GM12878 (cell line): ENCODE measurements around the gene SMARCD3. TPM values are rescaled to one million over a fixed set of nuclear protein-coding genes. Genes with fewer than 3 reads are reported as not detected.

Experiments
- ATAC-seq: fragments of 200-7000 bp; cut with Tn5 transposase; 3 replicates; pipeline ENCODE4 v1.9.1; 2020; ENCODE audit warnings: mild to moderate bottlenecking, moderate library complexity
- BruUV-seq: library from RNA; stranded (reverse); fragments of 400-500 nt; replicated peaks from 2 replicates; lab custom pipeline; 2021; lab: Mats Ljungman, UMichigan
- CTCF ChIA-PET: fragments of 300-600 bp; sonication (Branson Sonifier 250); formaldehyde crosslinking; extraction: SDS; loops from one replicate; lab custom pipeline; 2021; ENCODE audit warnings: inconsistent platforms; lab: Yijun Ruan, JAX
- POLR2A ChIA-PET: fragments of 350-600 bp; formaldehyde crosslinking; extraction: SDS; loops from one replicate; lab custom pipeline; 2021; ENCODE audit warnings: inconsistent platforms; lab: Charles Lee
- RAD21 ChIA-PET: fragments of 300-600 bp; sonication (Branson Sonifier 250); formaldehyde crosslinking; loops from one replicate; lab custom pipeline; 2023; ENCODE audit warnings: antibody characterized with exemption; ENCODE audit not compliant: unreplicated experiment; lab: Charles Lee
- SMC1A ChIA-PET: fragments of 300-600 bp; sonication (Branson Sonifier 250); formaldehyde crosslinking; loops from one replicate; lab custom pipeline; 2023; ENCODE audit not compliant: unreplicated experiment, uncharacterized antibody; lab: Charles Lee
- DNase-seq: peaks from one replicate; pipeline ENCODE4 v3.0.0-alpha.2; 2011; ENCODE audit warnings: low read depth, low spot score
- FAIRE-seq: peaks from 3 replicates; lab custom pipeline; 2011; peaks lifted over from hg19 to GRCh38; lab: Jason Lieb, UNC
- H2AFZ ChIP-seq: 2 replicates; pipeline ENCODE4 v1.6.0; 2011; ENCODE audit warnings: low read depth, low read length, control low read depth; ENCODE audit not compliant: control insufficient read depth
- H3K27ac ChIP-seq: 2 replicates; pipeline ENCODE4 v1.5.1; 2011; ENCODE audit warnings: control low read depth; ENCODE audit not compliant: control insufficient read depth, insufficient read depth
- H3K27me3 ChIP-seq, 2 experiments: replicated peaks in 1 of 2; 2 replicates each; pipeline versions ENCODE4 v1.6.0 to v1.6.1; 2011; ENCODE audit warnings: low read length in 1 of 2; ENCODE audit not compliant: control insufficient read depth in 2 of 2, insufficient read depth in 2 of 2
- H3K36me3 ChIP-seq, 2 experiments: 2 replicates each; pipeline ENCODE4 v1.5.1; 2011; ENCODE audit warnings: low read length in 1 of 2; ENCODE audit not compliant: control insufficient read depth in 2 of 2, insufficient read depth in 2 of 2
- H3K4me1 ChIP-seq: 2 replicates; pipeline ENCODE4 v1.6.1; 2011; ENCODE audit warnings: mild to moderate bottlenecking, low read length, moderate library complexity, mixed read lengths; ENCODE audit not compliant: control insufficient read depth, insufficient read depth
- H3K4me2 ChIP-seq: 2 replicates; pipeline ENCODE4 v1.6.0; 2011; ENCODE audit warnings: control low read depth; ENCODE audit not compliant: control insufficient read depth, insufficient read depth
- H3K4me3 ChIP-seq: fragments of 200-600 bp; sonication (generic); 2 replicates; pipeline ENCODE4 v1.5.1; 2016
- H3K79me2 ChIP-seq: 2 replicates; pipeline ENCODE4 v1.6.0; 2011; ENCODE audit warnings: low read length; ENCODE audit not compliant: control insufficient read depth, insufficient read depth
- H3K9ac ChIP-seq: 2 replicates; pipeline ENCODE4 v1.8.0; 2011; ENCODE audit warnings: low read length, control low read depth, mixed read lengths; ENCODE audit not compliant: control insufficient read depth, insufficient read depth
- H3K9me3 ChIP-seq: replicated peaks from 3 replicates; pipeline ENCODE4 v1.5.1; 2011; ENCODE audit warnings: mild to moderate bottlenecking, low read length; ENCODE audit not compliant: control insufficient read depth, insufficient read depth
- H4K20me1 ChIP-seq: 2 replicates; pipeline ENCODE4 v1.6.0; 2011; ENCODE audit not compliant: control insufficient read depth, insufficient read depth
- BMI1 ChIP-seq: fragments of 450-650 bp; IDR thresholded peaks from 2 replicates; pipeline ENCODE4 v1.6.1; 2016; ENCODE audit warnings: mild to moderate bottlenecking, moderate library complexity, borderline replicate concordance
- CBX3 ChIP-seq: fragments of 200-600 bp; sonication (generic); IDR thresholded peaks from 2 replicates; pipeline ENCODE4 v1.6.1; 2016; ENCODE audit warnings: low read depth, borderline replicate concordance
- HDGF ChIP-seq: fragments of 450-650 bp; IDR thresholded peaks from 2 replicates; pipeline ENCODE4 v1.6.1; 2016; ENCODE audit warnings: antibody characterized with exemption
- MYC ChIP-seq: IDR thresholded peaks from 2 replicates; pipeline ENCODE4 v1.6.1; 2011; ENCODE audit warnings: mild to moderate bottlenecking, low read length, moderate library complexity, inconsistent platforms; ENCODE audit not compliant: insufficient read depth, insufficient replicate concordance, insufficient read length, severe bottlenecking
- NFYB ChIP-seq: IDR thresholded peaks from 2 replicates; pipeline ENCODE4 v1.6.1; 2011; ENCODE audit warnings: low read depth, mild to moderate bottlenecking, low read length, improper control_type of control experiment, moderate library complexity; ENCODE audit not compliant: insufficient read depth
- POLR2AphosphoS5 ChIP-seq: IDR thresholded peaks from 2 replicates; pipeline ENCODE4 v1.6.1; 2011; ENCODE audit warnings: mild to moderate bottlenecking, low read length, inconsistent platforms
- POU2F2 ChIP-seq: IDR thresholded peaks from 3 replicates; pipeline ENCODE4 v1.6.1; 2011; ENCODE audit warnings: low read depth, mild to moderate bottlenecking, low read length, borderline replicate concordance
- SIN3A ChIP-seq: IDR thresholded peaks from 2 replicates; pipeline ENCODE4 v1.6.1; 2012; ENCODE audit warnings: low read depth, low read length, improper control_type of control experiment
- SMAD1 ChIP-seq: fragments of 450-650 bp; IDR thresholded peaks from 2 replicates; pipeline ENCODE4 v1.6.1; 2018; ENCODE audit warnings: mild to moderate bottlenecking, low read depth; ENCODE audit not compliant: partially characterized antibody
- SUZ12 ChIP-seq: fragments of 200-600 bp; sonication (generic); IDR thresholded peaks from one replicate; pipeline ENCODE4 v1.6.1; 2018; ENCODE audit warnings: antibody characterized with exemption, mild to moderate bottlenecking; ENCODE audit not compliant: unreplicated experiment
- TAF1 ChIP-seq: IDR thresholded peaks from 2 replicates; pipeline ENCODE4 v1.6.1; 2011; ENCODE audit warnings: mild to moderate bottlenecking, low read depth, low read length, borderline replicate concordance
- TCF7 ChIP-seq: IDR thresholded peaks from 2 replicates; pipeline ENCODE4 v1.6.1; 2014; ENCODE audit warnings: antibody characterized with exemption, borderline replicate concordance
- WGBS: methylation state at CpG from one replicate; pipeline ENCODE4 v1.1.6; 2016; ENCODE audit warnings: low lambda C conversion rate; ENCODE audit not compliant: insufficient replicate concordance, insufficient coverage; ENCODE audit errors: missing lambda C conversion rate; 5-methylcytosine and 5-hydroxymethylcytosine counted together
- in situ Hi-C: fragments of 300-500 bp; cut with MboI; formaldehyde crosslinking; loops from 9 replicates; pipeline ENCODE4 v1.14.3; 2018; ENCODE audit warnings: mixed read lengths
- intact Hi-C: fragments of 100-400 bp; cut with micrococcal nuclease; formaldehyde crosslinking; loops from one replicate; pipeline ENCODE4 v1.14.2; 2022; ENCODE audit not compliant: unreplicated experiment
- polyA plus RNA-seq, 11 experiments: library from polyadenylated mRNA; depleted of rRNA in 4 of 11; unstranded in 6 of 11; stranded (reverse) in 5 of 11; fragments of >200 nt; fragmentation: Nextera tagmentation in 4 of 11; fragmentation: Illumina TruSeq in 1 of 11; extraction: Ambion mirVana in 4 of 11; extraction: Trizol in 1 of 11; gene quantifications; 1 replicate in 1 of 11; 2 replicates in 10 of 11; pipeline versions ENCODE4 v1.2.1 to v1.2.3, GENCODE V29; 2011 to 2016; ENCODE audit warnings: inconsistent platforms in 2 of 11, missing spikeins in 2 of 11, low read depth in 1 of 11
- total RNA-seq, 4 experiments: library from RNA; depleted of rRNA in 3 of 4; stranded (reverse); fragments of >200 nt in 3 of 4; fragmentation: Illumina TruSeq in 1 of 4; extraction: Trizol in 1 of 4; gene quantifications; 2 replicates each; pipeline versions ENCODE4 v1.2.1 to v1.2.3, GENCODE V29; 2013 to 2021
- TF ChIP-seq, protein P1 (sequence below): fragments of 150-350 bp; IDR thresholded peaks from 2 replicates; pipeline ENCODE4 v1.6.1; 2014; ENCODE audit warnings: mild to moderate bottlenecking, low read depth, low read length
- TF ChIP-seq, protein P2 (sequence below): fragments of 450-650 bp; IDR thresholded peaks from 2 replicates; pipeline ENCODE4 v1.6.1; 2017; ENCODE audit warnings: antibody characterized with exemption, mild to moderate bottlenecking, moderate library complexity

Gene SMARCD3
- total and polyA plus RNA-seq, 10 of the 15 experiments (the other 5 are each of a cell fraction or from before 2014, with no cell fraction given): 0.11 to 1.4 (median 0.16) TPM

DNA sequence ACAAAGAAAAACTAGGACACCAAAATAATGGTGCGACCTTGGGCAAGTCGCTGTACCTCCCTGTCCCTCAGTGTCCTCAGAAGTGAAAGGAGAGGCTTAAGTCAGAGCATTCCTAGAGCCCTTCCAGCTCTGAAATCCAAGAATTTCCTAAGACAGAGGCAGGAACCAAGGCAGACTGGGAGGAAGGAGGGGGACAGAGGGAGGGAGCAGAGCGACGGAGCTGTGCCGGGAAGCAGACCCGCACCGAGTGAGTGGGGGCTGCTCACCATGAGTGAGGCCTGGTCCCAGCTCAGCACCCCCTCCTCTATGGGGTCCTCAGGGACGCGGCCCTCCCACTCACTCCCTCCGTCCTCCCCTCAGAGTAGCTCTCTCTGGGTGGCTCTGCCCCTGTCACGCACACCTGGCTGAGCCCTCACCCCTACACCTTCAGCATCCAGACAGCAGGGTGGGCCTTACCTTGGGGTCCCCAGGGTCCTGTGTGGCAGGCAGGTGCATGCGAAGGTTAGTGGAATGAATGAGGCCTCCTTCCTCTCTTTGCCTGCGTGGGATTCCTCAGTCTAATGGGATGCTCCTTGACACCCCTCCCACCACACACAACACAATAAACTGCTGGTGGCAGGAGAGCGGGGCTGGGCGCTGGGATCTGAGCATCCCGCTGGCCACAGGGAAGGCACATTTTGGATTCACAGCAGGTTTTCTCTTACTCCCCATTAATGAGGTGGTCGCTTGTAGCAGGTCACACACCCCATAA is 4.6 kb upstream of the SMARCD3 start (continued):
- TF ChIP-seq POU2F2: no peak

DNA sequence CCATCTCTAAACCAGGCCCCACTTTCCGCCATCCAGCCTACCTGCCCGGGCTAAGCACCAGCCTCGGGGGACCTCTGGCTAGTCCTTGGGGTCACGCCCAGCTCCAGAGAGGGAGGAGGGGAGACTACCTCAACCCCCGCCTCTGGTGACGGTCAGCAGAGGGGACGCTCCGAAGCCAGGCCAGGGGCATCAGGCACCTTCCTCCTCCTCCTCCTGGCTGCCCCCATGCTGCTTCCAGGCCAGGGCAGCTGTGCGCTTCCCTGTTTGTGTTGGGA is 4.0 kb upstream of the SMARCD3 start:
- Histone ChIP-seq H3K4me3 (no peak overlapping the region), H3K27ac (no peak overlapping the region), H3K4me2 (no peak overlapping the region), H3K36me3 (no peaks in the 10 kb centered on the region), H3K27me3 (peaks cover 20 to 22% of the 10 kb centered on the region in 2 experiments), H3K9me3 (no peaks in the 10 kb centered on the region), H2AFZ (no peak overlapping the region), H3K79me2 (no peaks in the 10 kb centered on the region), H3K9ac (no peak overlapping the region), H4K20me1 (no peaks in the 10 kb centered on the region), H3K4me1 (no peaks in the 10 kb centered on the region)
- in situ Hi-C loops: no loop called here
- ATAC-seq: no peak
- WGBS: 50% methylated on average over 8 of the region's 9 CpGs
- SMC1A ChIA-PET: no interaction called here
- TF ChIP-seq POLR2AphosphoS5 (no peak), SUZ12 (no peak), CBX3 (no peak), MYC (no peak), BMI1 (no peak), SIN3A (no peak), HDGF (no peak), SMAD1 (no peak), NFYB (no peak), TCF7 (no peak), TAF1 (no peak)
- TF ChIP-seq, protein P1, sequence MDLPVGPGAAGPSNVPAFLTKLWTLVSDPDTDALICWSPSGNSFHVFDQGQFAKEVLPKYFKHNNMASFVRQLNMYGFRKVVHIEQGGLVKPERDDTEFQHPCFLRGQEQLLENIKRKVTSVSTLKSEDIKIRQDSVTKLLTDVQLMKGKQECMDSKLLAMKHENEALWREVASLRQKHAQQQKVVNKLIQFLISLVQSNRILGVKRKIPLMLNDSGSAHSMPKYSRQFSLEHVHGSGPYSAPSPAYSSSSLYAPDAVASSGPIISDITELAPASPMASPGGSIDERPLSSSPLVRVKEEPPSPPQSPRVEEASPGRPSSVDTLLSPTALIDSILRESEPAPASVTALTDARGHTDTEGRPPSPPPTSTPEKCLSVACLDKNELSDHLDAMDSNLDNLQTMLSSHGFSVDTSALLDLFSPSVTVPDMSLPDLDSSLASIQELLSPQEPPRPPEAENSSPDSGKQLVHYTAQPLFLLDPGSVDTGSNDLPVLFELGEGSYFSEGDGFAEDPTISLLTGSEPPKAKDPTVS: no peak
- TF ChIP-seq, protein P2, sequence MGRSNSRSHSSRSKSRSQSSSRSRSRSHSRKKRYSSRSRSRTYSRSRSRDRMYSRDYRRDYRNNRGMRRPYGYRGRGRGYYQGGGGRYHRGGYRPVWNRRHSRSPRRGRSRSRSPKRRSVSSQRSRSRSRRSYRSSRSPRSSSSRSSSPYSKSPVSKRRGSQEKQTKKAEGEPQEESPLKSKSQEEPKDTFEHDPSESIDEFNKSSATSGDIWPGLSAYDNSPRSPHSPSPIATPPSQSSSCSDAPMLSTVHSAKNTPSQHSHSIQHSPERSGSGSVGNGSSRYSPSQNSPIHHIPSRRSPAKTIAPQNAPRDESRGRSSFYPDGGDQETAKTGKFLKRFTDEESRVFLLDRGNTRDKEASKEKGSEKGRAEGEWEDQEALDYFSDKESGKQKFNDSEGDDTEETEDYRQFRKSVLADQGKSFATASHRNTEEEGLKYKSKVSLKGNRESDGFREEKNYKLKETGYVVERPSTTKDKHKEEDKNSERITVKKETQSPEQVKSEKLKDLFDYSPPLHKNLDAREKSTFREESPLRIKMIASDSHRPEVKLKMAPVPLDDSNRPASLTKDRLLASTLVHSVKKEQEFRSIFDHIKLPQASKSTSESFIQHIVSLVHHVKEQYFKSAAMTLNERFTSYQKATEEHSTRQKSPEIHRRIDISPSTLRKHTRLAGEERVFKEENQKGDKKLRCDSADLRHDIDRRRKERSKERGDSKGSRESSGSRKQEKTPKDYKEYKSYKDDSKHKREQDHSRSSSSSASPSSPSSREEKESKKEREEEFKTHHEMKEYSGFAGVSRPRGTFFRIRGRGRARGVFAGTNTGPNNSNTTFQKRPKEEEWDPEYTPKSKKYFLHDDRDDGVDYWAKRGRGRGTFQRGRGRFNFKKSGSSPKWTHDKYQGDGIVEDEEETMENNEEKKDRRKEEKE: no peak
- POLR2A ChIA-PET: no interaction called here
- no peak for DNase-seq
- no peak for FAIRE-seq
- RAD21 ChIA-PET: no interaction called here
- intact Hi-C loops: no loop called here
- CTCF ChIA-PET: interaction anchor here (1.0 kb wide), 1 partner anchor 8 kb away, joined by 3 read pairs; no protein-coding TSS in a partner anchor
- BruUV-seq: no TSS peak
